Lower leg skin (tissue), 3 donors: Measurements from ENCODE around the gene XBP1.

ENCODE experiments used
- POLR2A ChIP-seq, 2 donors: fragments of 450-650 bp; IDR thresholded peaks; one replicate each; pipeline ENCODE4 v1.6.1; 2016 to 2017; ENCODE audit warnings: antibody characterized with exemption in 2 of 2, mild to moderate bottlenecking in 1 of 2, moderate library complexity in 1 of 2
- TF ChIP-seq, protein P1 (sequence below), 3 donors: fragments of 450-650 bp; IDR thresholded peaks; one replicate each; pipeline ENCODE4 v1.5.1; 2016; ENCODE audit warnings: antibody characterized with exemption in 3 of 3, mild to moderate bottlenecking in 3 of 3, moderate library complexity in 2 of 3

DNA sequence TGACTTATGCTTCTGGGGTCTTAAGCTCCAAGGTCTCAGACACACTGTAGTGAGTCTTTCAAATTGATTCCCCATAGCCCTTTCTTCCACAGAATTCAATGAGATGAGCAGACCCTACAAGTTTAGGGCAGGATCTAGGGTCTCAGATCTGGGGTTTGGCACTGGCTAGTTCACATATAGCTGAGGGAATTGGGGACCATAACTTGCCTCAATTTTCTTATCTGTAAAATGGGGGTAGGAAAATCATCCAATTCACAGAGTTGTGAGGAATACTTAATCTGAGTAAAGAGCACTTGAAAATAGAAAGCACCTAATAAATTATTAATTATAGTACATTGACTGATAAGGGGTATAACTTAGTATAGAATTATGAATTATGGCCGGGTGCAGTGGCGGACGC, 33.7 kb downstream of the XBP1 start:
- TF ChIP-seq, protein P1, sequence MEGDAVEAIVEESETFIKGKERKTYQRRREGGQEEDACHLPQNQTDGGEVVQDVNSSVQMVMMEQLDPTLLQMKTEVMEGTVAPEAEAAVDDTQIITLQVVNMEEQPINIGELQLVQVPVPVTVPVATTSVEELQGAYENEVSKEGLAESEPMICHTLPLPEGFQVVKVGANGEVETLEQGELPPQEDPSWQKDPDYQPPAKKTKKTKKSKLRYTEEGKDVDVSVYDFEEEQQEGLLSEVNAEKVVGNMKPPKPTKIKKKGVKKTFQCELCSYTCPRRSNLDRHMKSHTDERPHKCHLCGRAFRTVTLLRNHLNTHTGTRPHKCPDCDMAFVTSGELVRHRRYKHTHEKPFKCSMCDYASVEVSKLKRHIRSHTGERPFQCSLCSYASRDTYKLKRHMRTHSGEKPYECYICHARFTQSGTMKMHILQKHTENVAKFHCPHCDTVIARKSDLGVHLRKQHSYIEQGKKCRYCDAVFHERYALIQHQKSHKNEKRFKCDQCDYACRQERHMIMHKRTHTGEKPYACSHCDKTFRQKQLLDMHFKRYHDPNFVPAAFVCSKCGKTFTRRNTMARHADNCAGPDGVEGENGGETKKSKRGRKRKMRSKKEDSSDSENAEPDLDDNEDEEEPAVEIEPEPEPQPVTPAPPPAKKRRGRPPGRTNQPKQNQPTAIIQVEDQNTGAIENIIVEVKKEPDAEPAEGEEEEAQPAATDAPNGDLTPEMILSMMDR (IDR thresholded peaks at IDR 0.05), result no peak
- TF ChIP-seq POLR2A (IDR thresholded peaks at IDR 0.05), result no peak
